SK-N-SH (cell line): ENCODE data around the gene MINDY3. TPM values are rescaled to one million over a fixed set of nuclear protein-coding genes. Genes with fewer than 3 reads are reported as not detected.

ENCODE experiments used
- CTCF ChIA-PET: fragments of 300-600, 350-600 bp; formaldehyde crosslinking; extraction: SDS; loops from one replicate; lab custom pipeline; 2021; lab: Yijun Ruan, JAX
- POLR2A ChIA-PET: fragments of 350-600 bp; sonication (Branson Sonifier 250); formaldehyde crosslinking; extraction: SDS; loops from one replicate; lab custom pipeline; 2020; ENCODE audit warnings: antibody characterized with exemption, inconsistent platforms; lab: Yijun Ruan, JAX
- DNase-seq: peaks from one replicate; pipeline ENCODE4 v3.0.0; 2012
- H2AFZ ChIP-seq: fragments of 200-600 bp; sonication (generic); 2 replicates; pipeline ENCODE4 v1.8.1; 2016; ENCODE audit warnings: antibody characterized with exemption, mild to moderate bottlenecking, low read depth
- H3F3A ChIP-seq: fragments of 200-600 bp; sonication (generic); replicated peaks from 2 replicates; pipeline ENCODE3; 2016; ENCODE audit warnings: antibody characterized with exemption, mild to moderate bottlenecking; ENCODE audit not compliant: insufficient read depth
- H3K27ac ChIP-seq, 2 experiments: fragments of 200-500 bp in 1 of 2; fragments of 200-600 bp in 1 of 2; sonication (Bioruptor generic) in 1 of 2; sonication (generic), shearing (Covaris generic) in 1 of 2; 2 replicates each; pipeline versions ENCODE4 v1.5.1 to v1.6.1; 2014 to 2016; ENCODE audit warnings: low read depth in 2 of 2, inconsistent platforms in 1 of 2, low read length in 1 of 2, mild to moderate bottlenecking in 1 of 2, mixed read lengths in 1 of 2
- H3K27me3 ChIP-seq: fragments of 200-600 bp; sonication (generic), shearing (Covaris generic); 2 replicates; pipeline ENCODE4 v1.6.1; 2016; ENCODE audit warnings: mixed run types; ENCODE audit not compliant: insufficient read depth
- H3K36me3 ChIP-seq, 2 experiments: fragments of 200-500 bp in 1 of 2; fragments of 200-600 bp in 1 of 2; sonication (Bioruptor generic) in 1 of 2; sonication (generic) in 1 of 2; replicated peaks in 1 of 2; 2 replicates each; pipeline versions ENCODE3 to v1.5.1; 2014 to 2016; ENCODE audit warnings: low read length in 1 of 2, mild to moderate bottlenecking in 1 of 2; ENCODE audit not compliant: insufficient read depth in 2 of 2, control insufficient read depth in 1 of 2
- H3K4me1 ChIP-seq, 2 experiments: fragments of 200-500 bp in 1 of 2; fragments of 200-600 bp in 1 of 2; sonication (Bioruptor generic) in 1 of 2; sonication (generic), shearing (Covaris generic) in 1 of 2; 2 replicates each; pipeline versions ENCODE4 v1.5.1 to v1.6.1; 2014 to 2016; ENCODE audit warnings: low read depth in 1 of 2, low read length in 1 of 2, mixed run types in 1 of 2; ENCODE audit not compliant: insufficient read depth in 2 of 2, control insufficient read depth in 1 of 2
- H3K4me2 ChIP-seq: fragments of 200-600 bp; sonication (generic), shearing (Covaris generic); 2 replicates; pipeline ENCODE4 v1.6.1; 2017; ENCODE audit warnings: mixed run types
- H3K4me3 ChIP-seq, 2 experiments: fragments of 200-500 bp in 1 of 2; fragments of 200-600 bp in 1 of 2; sonication (Bioruptor generic) in 1 of 2; sonication (generic), shearing (Covaris generic) in 1 of 2; 2 replicates each; pipeline versions ENCODE4 v1.5.1 to v1.8.1; 2014 to 2016; ENCODE audit warnings: low read depth in 2 of 2, inconsistent platforms in 1 of 2, low read length in 1 of 2, mild to moderate bottlenecking in 1 of 2, mixed read lengths in 1 of 2, moderate library complexity in 1 of 2
- H3K79me2 ChIP-seq: fragments of 200-600 bp; sonication (generic); 2 replicates; pipeline ENCODE4 v1.8.1; 2017; ENCODE audit warnings: mild to moderate bottlenecking; ENCODE audit not compliant: insufficient read depth
- H3K9ac ChIP-seq: fragments of 200-600 bp; sonication (generic); 2 replicates; pipeline ENCODE4 v1.6.1; 2017; ENCODE audit warnings: mixed run types
- H3K9me2 ChIP-seq: fragments of 200-600 bp; sonication (generic); 2 replicates; pipeline ENCODE4 v1.6.1; 2017; ENCODE audit warnings: mixed run types
- H3K9me3 ChIP-seq: fragments of 200-600 bp; sonication (generic); 2 replicates; pipeline ENCODE4 v1.6.1; 2017; ENCODE audit warnings: mixed run types, mild to moderate bottlenecking, moderate library complexity
- H4K20me1 ChIP-seq: fragments of 200-600 bp; sonication (generic); 2 replicates; pipeline ENCODE4 v1.6.1; 2017; ENCODE audit warnings: mild to moderate bottlenecking, mixed run types; ENCODE audit not compliant: insufficient read depth
- CHD2 ChIP-seq: fragments of 150-350 bp; IDR thresholded peaks from 2 replicates; pipeline ENCODE4 v1.6.1; 2018; ENCODE audit warnings: low read length; ENCODE audit not compliant: partially characterized antibody
- ELF1 ChIP-seq: IDR thresholded peaks from 2 replicates; pipeline ENCODE4 v1.4.0; 2012
- FOSL2 ChIP-seq: IDR thresholded peaks from 2 replicates; pipeline ENCODE4 v1.4.0; 2012; ENCODE audit warnings: low read depth, mild to moderate bottlenecking, moderate library complexity, borderline replicate concordance
- FOXJ3 ChIP-seq: sonication (generic); formaldehyde crosslinking; IDR thresholded peaks from 2 replicates; pipeline ENCODE4 v1.5.1; 2020; ENCODE audit warnings: mild to moderate bottlenecking, missing genetic modification reagents
- FOXM1 ChIP-seq: IDR thresholded peaks from 2 replicates; pipeline ENCODE4 v1.4.0; 2012; ENCODE audit warnings: low read depth, mild to moderate bottlenecking
- GATA2 ChIP-seq: sonication (generic); formaldehyde crosslinking; IDR thresholded peaks from 2 replicates; pipeline ENCODE4 v1.5.0; 2020; ENCODE audit warnings: mild to moderate bottlenecking, missing genetic modification reagents
- IRF3 ChIP-seq: fragments of 150-350 bp; IDR thresholded peaks from 2 replicates; pipeline ENCODE4 v1.6.1; 2016; ENCODE audit warnings: mild to moderate bottlenecking, low read depth, low read length
- MEF2A ChIP-seq: IDR thresholded peaks from 2 replicates; pipeline ENCODE4 v1.4.0; 2012; ENCODE audit warnings: low read depth, borderline replicate concordance
- MXI1 ChIP-seq: IDR thresholded peaks from 2 replicates; pipeline ENCODE4 v1.6.1; 2012; ENCODE audit warnings: mild to moderate bottlenecking, low read depth, low read length, improper control_type of control experiment
- NFIC ChIP-seq: IDR thresholded peaks from 2 replicates; pipeline ENCODE4 v1.4.0; 2012; ENCODE audit warnings: borderline replicate concordance
- NRF1 ChIP-seq: IDR thresholded peaks from 2 replicates; pipeline ENCODE4 v1.6.1; 2012; ENCODE audit warnings: low read depth, mild to moderate bottlenecking, low read length
- POLR2AphosphoS5 ChIP-seq: IDR thresholded peaks from 2 replicates; pipeline ENCODE4 v1.6.1; 2012; ENCODE audit warnings: low read depth, low read length
- RAD21 ChIP-seq: IDR thresholded peaks from 2 replicates; pipeline ENCODE4 v1.6.1; 2012; ENCODE audit warnings: mild to moderate bottlenecking, low read length
- RFX5 ChIP-seq: IDR thresholded peaks from 2 replicates; pipeline ENCODE4 v1.6.1; 2012; ENCODE audit warnings: mild to moderate bottlenecking, improper control_type of control experiment, low read length
- RXRA ChIP-seq: IDR thresholded peaks from 2 replicates; pipeline ENCODE4 v1.4.0; 2012; ENCODE audit warnings: low read depth, mild to moderate bottlenecking, borderline replicate concordance
- SIN3A ChIP-seq: IDR thresholded peaks from 2 replicates; pipeline ENCODE4 v1.6.1; 2012; ENCODE audit warnings: low read depth, mild to moderate bottlenecking, low read length, moderate library complexity, borderline replicate concordance
- SMC3 ChIP-seq: IDR thresholded peaks from 2 replicates; pipeline ENCODE4 v1.6.1; 2012; ENCODE audit warnings: low read depth, low read length, improper control_type of control experiment
- TCF12 ChIP-seq: IDR thresholded peaks from 2 replicates; pipeline ENCODE4 v1.4.0; 2012
- WGBS: methylation state at CpG from one replicate; pipeline ENCODE4 v1.1.6; 2017; ENCODE audit warnings: low lambda C conversion rate; 5-methylcytosine and 5-hydroxymethylcytosine counted together
- polyA plus RNA-seq, 3 experiments: library from polyadenylated mRNA; depleted of rRNA; stranded (reverse); fragments of >200 nt; gene quantifications; 2 replicates each; pipeline ENCODE4 v1.2.3, GENCODE V29; 2012
- TF ChIP-seq, protein P1 (sequence below): IDR thresholded peaks from 2 replicates; pipeline ENCODE4 v1.4.0; 2012; ENCODE audit warnings: low read depth
- TF ChIP-seq, protein P2 (sequence below): IDR thresholded peaks from 2 replicates; pipeline ENCODE4; 2012
- TF ChIP-seq, protein P3 (sequence below): IDR thresholded peaks from 2 replicates; pipeline ENCODE4 v1.4.0; 2012; ENCODE audit warnings: low read depth, borderline replicate concordance

Gene MINDY3
- polyA plus RNA-seq, 1 of the 3 experiments (the other 2 are of a cell fraction) = 9.5 TPM

GRCh38 chr10:15804109-15804508 is 56.2 kb downstream of the MINDY3 start:
- Histone ChIP-seq H3K9me3 (no peaks in the 10 kb centered on the region), H3F3A (no peaks in the 10 kb centered on the region), H3K79me2 (no peaks in the 10 kb centered on the region; the same call in 1 of the 2 replicates), H4K20me1 (no peaks in the 10 kb centered on the region), H3K4me1 (no peaks in the 10 kb centered on the region; a peak in 1 of 4 replicates), H3K36me3 (peaks cover 40 to 41% of the 10 kb centered on the region in 2 experiments), H3K27ac (no peak overlapping the region), H3K9me2 (no peaks in the 10 kb centered on the region), H3K9ac (no peak overlapping the region), H3K4me2 (no peak overlapping the region), H3K27me3 (no peaks in the 10 kb centered on the region), H2AFZ (no peak overlapping the region), H3K4me3 (no peak overlapping the region)
- CTCF ChIA-PET = no interaction called here
- POLR2A ChIA-PET = no interaction called here
- DNase-seq = no peak
- WGBS = 96% methylated on average over 4 of the region's 4 CpGs
- TF ChIP-seq NRF1 (no peak), GATA2 (no peak), RXRA (no peak), RFX5 (no peak), MEF2A (no peak), POLR2AphosphoS5 (no peak)
- TF ChIP-seq, protein P1, sequence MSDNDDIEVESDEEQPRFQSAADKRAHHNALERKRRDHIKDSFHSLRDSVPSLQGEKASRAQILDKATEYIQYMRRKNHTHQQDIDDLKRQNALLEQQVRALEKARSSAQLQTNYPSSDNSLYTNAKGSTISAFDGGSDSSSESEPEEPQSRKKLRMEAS = no peak

DNA sequence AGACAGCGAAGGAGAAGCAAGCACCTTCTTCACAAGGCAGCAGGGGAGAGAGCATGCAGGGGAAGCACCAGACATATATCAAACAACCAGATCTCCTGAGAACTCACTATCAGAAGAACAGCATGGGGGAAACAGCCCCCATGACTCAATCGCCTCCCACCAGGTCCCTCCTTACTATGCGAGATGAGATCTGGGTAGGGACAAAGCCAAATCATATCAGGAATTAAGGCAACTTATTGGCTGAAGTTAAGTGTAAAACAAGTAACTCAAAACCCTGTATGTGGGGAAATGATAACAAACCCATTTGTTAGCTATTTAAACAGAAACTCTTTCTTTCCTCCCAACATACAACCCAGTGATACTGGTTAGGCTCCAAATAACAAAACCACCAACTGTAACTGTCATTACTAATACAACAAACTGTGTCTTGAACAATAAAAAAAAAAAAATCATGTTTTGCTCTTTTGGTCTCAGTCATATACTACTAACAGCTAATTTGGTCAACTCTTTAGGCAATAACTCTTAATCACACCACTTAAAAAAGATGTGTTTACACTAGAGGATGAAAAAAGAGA is 57.8 kb downstream of the MINDY3 start:
- Histone ChIP-seq H3F3A (no peaks in the 10 kb centered on the region), H4K20me1 (no peaks in the 10 kb centered on the region), H3K9me3 (no peaks in the 10 kb centered on the region), H3K4me3 (no peak overlapping the region), H3K79me2 (no peaks in the 10 kb centered on the region; the same call in 1 of the 2 replicates), H3K4me2 (no peak overlapping the region), H3K27me3 (no peaks in the 10 kb centered on the region), H2AFZ (no peak overlapping the region), H3K4me1 (no peaks in the 10 kb centered on the region; a peak in 1 of 4 replicates), H3K36me3 (peaks cover 34 to 35% of the 10 kb centered on the region in 2 experiments), H3K9me2 (no peaks in the 10 kb centered on the region), H3K9ac (no peak overlapping the region), H3K27ac (no peak overlapping the region)
- TF ChIP-seq IRF3 (no peak), GATA2 (no peak), SMC3 (no peak), RAD21 (no peak), ELF1 (no peak), NFIC (no peak), FOSL2 (no peak), MEF2A (no peak), RFX5 (no peak), FOXM1 (no peak), MXI1 (no peak), TCF12 (no peak), FOXJ3 (CRISPR knock-in tag) (no peak), CHD2 (no peak), POLR2AphosphoS5 (no peak), SIN3A (no peak)
- TF ChIP-seq, protein P2, sequence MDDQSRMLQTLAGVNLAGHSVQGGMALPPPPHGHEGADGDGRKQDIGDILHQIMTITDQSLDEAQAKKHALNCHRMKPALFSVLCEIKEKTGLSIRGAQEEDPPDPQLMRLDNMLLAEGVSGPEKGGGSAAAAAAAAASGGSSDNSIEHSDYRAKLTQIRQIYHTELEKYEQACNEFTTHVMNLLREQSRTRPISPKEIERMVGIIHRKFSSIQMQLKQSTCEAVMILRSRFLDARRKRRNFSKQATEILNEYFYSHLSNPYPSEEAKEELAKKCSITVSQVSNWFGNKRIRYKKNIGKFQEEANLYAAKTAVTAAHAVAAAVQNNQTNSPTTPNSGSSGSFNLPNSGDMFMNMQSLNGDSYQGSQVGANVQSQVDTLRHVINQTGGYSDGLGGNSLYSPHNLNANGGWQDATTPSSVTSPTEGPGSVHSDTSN = no peak
- TF ChIP-seq, protein P1 = no peak
- TF ChIP-seq, protein P3, sequence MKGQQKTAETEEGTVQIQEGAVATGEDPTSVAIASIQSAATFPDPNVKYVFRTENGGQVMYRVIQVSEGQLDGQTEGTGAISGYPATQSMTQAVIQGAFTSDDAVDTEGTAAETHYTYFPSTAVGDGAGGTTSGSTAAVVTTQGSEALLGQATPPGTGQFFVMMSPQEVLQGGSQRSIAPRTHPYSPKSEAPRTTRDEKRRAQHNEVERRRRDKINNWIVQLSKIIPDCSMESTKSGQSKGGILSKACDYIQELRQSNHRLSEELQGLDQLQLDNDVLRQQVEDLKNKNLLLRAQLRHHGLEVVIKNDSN = no peak
- CTCF ChIA-PET = no interaction called here
- POLR2A ChIA-PET = no interaction called here
- DNase-seq = no peak
- WGBS = 94% methylated on average over 3 of the region's 3 CpGs
